HFFc6 (cell line): ENCODE data around the gene TBX3. TPM values are rescaled to one million over a fixed set of nuclear protein-coding genes. Genes with fewer than 3 reads are reported as not detected.

Experiments
- DNase-seq: peaks from one replicate; pipeline ENCODE4 v3.0.0-alpha.2; 2018
- H3K27ac Mint-ChIP-seq: 2 replicates; pipeline ENCODE4 v1.8.0; 2020; ENCODE audit warnings: mild to moderate bottlenecking, mixed read lengths
- H3K27me3 Mint-ChIP-seq: 2 replicates; pipeline ENCODE4 v1.8.0; 2021; ENCODE audit warnings: mild to moderate bottlenecking, moderate library complexity, mixed read lengths; ENCODE audit not compliant: insufficient read depth
- H3K36me3 Mint-ChIP-seq: 2 replicates; pipeline ENCODE4 v1.8.0; 2021; ENCODE audit warnings: low read depth, mixed read lengths
- H3K4me1 Mint-ChIP-seq: 2 replicates; pipeline ENCODE4 v1.8.0; 2020; ENCODE audit warnings: low read depth, mixed read lengths
- H3K4me3 Mint-ChIP-seq: 2 replicates; pipeline ENCODE4 v1.8.0; 2020; ENCODE audit warnings: mild to moderate bottlenecking, moderate library complexity, mixed read lengths
- H3K9me3 Mint-ChIP-seq: 2 replicates; pipeline ENCODE4 v1.8.0; 2020; ENCODE audit warnings: mild to moderate bottlenecking, mixed read lengths
- total RNA-seq, 6 experiments: library from RNA; stranded (reverse); fragmentation: NEBNext Ultra II Directional; extraction: Animal tissue kit (Norgen Biotek cat#: 25700); gene quantifications; 2 replicates in 1 of 6; 3 replicates in 5 of 6; pipeline ENCODE4 v1.2.3, GENCODE V29; 2021
- TF ChIP-seq, protein P1 (sequence below): fragments of 200-600 bp; sonication (generic); IDR thresholded peaks from 2 replicates; pipeline ENCODE4 v1.5.0; 2021; ENCODE audit warnings: antibody characterized with exemption, mild to moderate bottlenecking

TBX3 gene
- total RNA-seq, 6 experiments from 2014 or later, result 108 to 145 (median 127) TPM

DNA sequence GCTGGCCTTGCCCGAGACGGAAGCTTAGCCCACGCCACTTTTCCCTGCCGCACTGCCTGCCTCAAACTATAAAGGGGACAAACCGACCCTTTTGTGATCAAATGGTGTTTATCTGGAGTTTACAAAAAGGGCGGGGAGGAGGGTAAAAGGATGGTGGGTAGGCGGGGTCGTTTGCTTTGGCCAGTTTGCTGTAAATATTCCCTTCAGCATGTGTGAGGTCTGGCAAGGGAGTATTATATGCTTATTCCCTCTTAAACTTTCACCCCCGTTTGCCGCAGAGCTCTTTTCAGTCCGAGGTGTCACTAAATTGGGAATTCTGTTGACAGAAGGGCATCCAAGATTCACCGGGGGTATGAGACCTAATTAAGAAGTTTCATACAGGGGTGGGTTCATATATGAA lies 3.8 kb upstream of the TBX3 start:
- Mint-ChIP-seq H3K4me1 (peaks cover 66% of the 10 kb centered on the region), H3K27ac (peak overlapping the region; percentile 100), H3K9me3 (peaks cover 13% of the 10 kb centered on the region), H3K27me3 (peaks cover 17% of the 10 kb centered on the region), H3K4me3 (peak overlapping the region; percentile 96), H3K36me3 (peaks cover 12% of the 10 kb centered on the region)
- TF ChIP-seq, protein P1, sequence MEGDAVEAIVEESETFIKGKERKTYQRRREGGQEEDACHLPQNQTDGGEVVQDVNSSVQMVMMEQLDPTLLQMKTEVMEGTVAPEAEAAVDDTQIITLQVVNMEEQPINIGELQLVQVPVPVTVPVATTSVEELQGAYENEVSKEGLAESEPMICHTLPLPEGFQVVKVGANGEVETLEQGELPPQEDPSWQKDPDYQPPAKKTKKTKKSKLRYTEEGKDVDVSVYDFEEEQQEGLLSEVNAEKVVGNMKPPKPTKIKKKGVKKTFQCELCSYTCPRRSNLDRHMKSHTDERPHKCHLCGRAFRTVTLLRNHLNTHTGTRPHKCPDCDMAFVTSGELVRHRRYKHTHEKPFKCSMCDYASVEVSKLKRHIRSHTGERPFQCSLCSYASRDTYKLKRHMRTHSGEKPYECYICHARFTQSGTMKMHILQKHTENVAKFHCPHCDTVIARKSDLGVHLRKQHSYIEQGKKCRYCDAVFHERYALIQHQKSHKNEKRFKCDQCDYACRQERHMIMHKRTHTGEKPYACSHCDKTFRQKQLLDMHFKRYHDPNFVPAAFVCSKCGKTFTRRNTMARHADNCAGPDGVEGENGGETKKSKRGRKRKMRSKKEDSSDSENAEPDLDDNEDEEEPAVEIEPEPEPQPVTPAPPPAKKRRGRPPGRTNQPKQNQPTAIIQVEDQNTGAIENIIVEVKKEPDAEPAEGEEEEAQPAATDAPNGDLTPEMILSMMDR, result no peak
- DNase-seq, result no peak

DNA sequence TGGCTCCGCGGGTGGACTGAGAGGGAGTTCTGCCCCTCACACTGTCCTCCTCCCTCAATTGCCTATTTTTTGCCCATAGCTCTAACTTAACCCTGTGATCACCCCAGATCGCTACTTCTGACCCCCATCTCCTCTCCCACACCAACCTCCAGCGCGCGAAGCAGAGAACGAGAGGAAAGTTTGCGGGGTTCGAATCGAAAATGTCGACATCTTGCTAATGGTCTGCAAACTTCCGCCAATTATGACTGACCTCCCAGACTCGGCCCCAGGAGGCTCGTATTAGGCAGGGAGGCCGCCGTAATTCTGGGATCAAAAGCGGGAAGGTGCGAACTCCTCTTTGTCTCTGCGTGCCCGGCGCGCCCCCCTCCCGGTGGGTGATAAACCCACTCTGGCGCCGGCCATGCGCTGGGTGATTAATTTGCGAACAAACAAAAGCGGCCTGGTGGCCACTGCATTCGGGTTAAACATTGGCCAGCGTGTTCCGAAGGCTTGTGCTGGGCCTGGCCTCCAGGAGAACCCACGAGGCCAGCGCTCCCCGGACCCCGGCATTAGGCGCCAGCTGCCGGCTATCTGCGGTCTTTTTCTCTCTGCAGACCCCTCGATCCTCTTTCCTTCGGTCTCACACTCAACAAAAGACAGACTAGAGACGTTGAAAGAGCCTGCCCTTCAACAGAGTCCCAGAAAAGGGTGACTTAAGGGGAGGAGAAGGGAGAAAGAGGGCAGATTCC lies 3.0 kb upstream of the TBX3 start:
- peaks cover 20% of the 10 kb centered on the region for H3K9me3 Mint-ChIP-seq
- TF ChIP-seq, protein P1, result peak; percentile 20; the same call in 1 of the 2 replicates
- peaks cover 23% of the 10 kb centered on the region for H3K27me3 Mint-ChIP-seq
- no peak for DNase-seq
- H3K4me1 Mint-ChIP-seq, result peaks cover 66% of the 10 kb centered on the region
- H3K4me3 Mint-ChIP-seq, result peak overlapping the region; percentile 99
- peak overlapping the region; percentile 100 for H3K27ac Mint-ChIP-seq
- peaks cover 21% of the 10 kb centered on the region for H3K36me3 Mint-ChIP-seq

DNA sequence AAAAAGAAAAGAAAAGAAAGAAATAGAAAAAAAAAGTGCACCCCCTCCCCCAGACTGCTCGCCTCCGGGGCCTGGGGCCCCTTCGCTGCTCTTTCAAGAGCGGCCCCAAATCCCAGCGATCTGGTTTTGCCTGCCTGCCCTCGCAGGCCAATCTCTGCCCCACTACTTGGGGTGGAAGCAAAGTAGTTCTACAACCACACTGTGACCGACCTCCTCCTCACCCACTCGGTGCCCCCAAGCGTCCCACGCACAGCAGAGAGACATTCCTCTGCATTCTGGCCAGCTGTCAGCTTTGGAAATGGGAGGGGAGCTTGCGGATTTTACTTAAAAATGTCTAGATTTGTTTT lies 2.4 kb upstream of the TBX3 start:
- no peak for DNase-seq
- H3K4me3 Mint-ChIP-seq, result peak overlapping the region; percentile 99
- H3K9me3 Mint-ChIP-seq, result peaks cover 24% of the 10 kb centered on the region
- peaks cover 63% of the 10 kb centered on the region for H3K4me1 Mint-ChIP-seq
- peak overlapping the region; percentile 100 for H3K27ac Mint-ChIP-seq
- peaks cover 24% of the 10 kb centered on the region for H3K27me3 Mint-ChIP-seq
- H3K36me3 Mint-ChIP-seq, result peaks cover 26% of the 10 kb centered on the region
- TF ChIP-seq, protein P1, result no peak

DNA sequence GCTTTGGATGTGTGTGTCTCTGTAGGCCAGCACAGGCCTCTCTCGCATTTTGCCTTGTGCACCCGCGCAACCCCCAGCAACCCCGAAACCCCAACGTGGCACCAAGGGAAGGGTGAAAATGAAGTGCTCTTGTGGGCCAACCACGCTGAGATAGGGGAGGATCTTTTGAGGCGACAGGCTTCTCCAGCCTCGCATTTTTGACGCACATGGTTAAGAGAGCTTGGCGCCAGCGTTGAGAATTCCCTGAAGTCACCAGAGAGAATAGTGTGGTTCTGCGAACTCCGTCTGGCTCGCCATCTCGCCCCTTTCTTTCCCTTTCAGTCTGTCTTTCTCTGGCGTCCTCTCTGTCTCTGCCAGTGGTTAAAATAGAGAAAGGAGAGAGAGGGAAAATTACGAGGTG lies 1.9 kb upstream of the TBX3 start:
- Mint-ChIP-seq H3K9me3 (peaks cover 28% of the 10 kb centered on the region), H3K27ac (peak overlapping the region; percentile 100), H3K4me3 (peak overlapping the region; percentile 99), H3K27me3 (peaks cover 24% of the 10 kb centered on the region), H3K4me1 (peaks cover 58% of the 10 kb centered on the region), H3K36me3 (peaks cover 32% of the 10 kb centered on the region)
- DNase-seq, result peak; percentile 79
- TF ChIP-seq, protein P1, result no peak

DNA sequence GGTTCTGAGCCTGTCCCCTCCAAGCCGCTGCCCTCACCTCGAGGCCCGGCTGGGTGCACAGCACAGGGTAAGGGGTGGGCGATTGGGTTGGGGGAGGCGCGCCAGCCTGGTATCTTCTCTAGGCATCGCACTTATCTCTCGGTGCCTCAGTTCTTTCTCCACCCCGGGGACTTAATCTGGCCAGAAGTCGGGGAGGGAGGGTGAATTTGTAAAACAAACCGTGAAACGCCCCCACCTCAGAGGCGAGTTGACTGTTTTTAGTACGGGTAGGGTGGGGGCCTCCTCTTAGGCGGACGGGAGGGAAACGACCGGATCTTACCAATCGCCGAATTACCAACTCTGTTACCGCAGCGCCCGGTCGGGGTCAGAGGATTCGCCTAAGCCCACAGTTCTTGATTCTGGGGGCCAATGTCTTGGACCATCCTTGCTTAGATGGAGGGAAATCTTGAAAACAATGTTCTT lies 1.4 kb upstream of the TBX3 start:
- H3K4me1 Mint-ChIP-seq, result peaks cover 53% of the 10 kb centered on the region
- TF ChIP-seq, protein P1, result no peak
- peak overlapping the region; percentile 100 for H3K27ac Mint-ChIP-seq
- peak overlapping the region; percentile 99 for H3K4me3 Mint-ChIP-seq
- H3K27me3 Mint-ChIP-seq, result peaks cover 29% of the 10 kb centered on the region
- H3K9me3 Mint-ChIP-seq, result peaks cover 33% of the 10 kb centered on the region
- peaks cover 37% of the 10 kb centered on the region for H3K36me3 Mint-ChIP-seq
- no peak for DNase-seq
